B cell (primary cell): ENCODE data around the gene SAMD10.

Source experiments
- CTCF ChIP-seq: fragments of 200-600 bp; IDR thresholded peaks from one replicate; pipeline ENCODE4 v1.8.0; 2022; ENCODE audit warnings: antibody characterized with exemption, mild to moderate bottlenecking
- EZH2 ChIP-seq: IDR thresholded peaks from 2 replicates; pipeline ENCODE4 v1.6.1; 2012; ENCODE audit warnings: borderline replicate concordance, low read depth, mild to moderate bottlenecking, moderate library complexity, low read length; ENCODE audit not compliant: insufficient read depth, poor library complexity, severe bottlenecking

- TF ChIP-seq CTCF (no peak), EZH2 (no peak)
Measured at GRCh38 chr20:63944078-63944941, 35.1 kb downstream of the SAMD10 start.
